ENCODE data around the gene KCTD18. TPM values are rescaled to one million over a fixed set of nuclear protein-coding genes. Genes with fewer than 3 reads are reported as not detected.

Gene KCTD18
- total and polyA plus RNA-seq, 8 donors = 1.2 to 22.9 (median 14.8) TPM

DNA sequence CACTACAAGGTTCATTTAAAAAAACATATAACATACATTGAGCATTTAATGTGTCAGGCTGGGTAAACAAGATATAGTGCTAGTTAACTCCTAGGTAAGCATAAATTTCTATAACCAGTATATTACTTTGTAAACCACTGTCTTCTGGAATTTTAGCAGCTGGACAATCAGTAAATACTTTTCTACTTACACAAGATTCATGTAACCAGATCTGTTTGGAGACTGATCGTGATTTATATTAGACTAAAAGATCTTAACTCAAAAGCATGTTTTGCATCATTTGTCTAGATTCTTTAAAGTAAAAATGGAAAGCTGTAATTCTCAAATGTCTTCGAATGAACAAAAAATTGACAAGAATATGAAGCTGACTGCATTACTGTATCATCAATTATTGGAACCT is 15.2 kb upstream of the KCTD18 start:
- Histone ChIP-seq H3K4me1 (peaks cover 6 to 11% (median 10%) of the 10 kb centered on the region in 4 donors), H3K27me3 (peaks cover 0 to 12% (median 0%) of the 10 kb centered on the region in 3 donors), H3K27ac (no peak overlapping the region), H3K36me3 (no peaks in the 10 kb centered on the region), H3K4me3 (peak overlapping the region in 1 of 4 donors; percentile 98), H3K9me3 (no peaks in the 10 kb centered on the region)
- 41 to 58% (median 56%) methylated on average over 2 of the region's 2 CpGs for WGBS, 5 donors
- intact Hi-C loops (cut with DNase I; ENCODE audit: low total_unique reads) = no loop called here
- no peak for DNase-seq
- TF ChIP-seq EP300 (IDR thresholded peaks at IDR 0.05) (no peak), CTCF (IDR thresholded peaks at IDR 0.05) (no peak), POLR2A (IDR thresholded peaks at IDR 0.05) (no peak), POLR2AphosphoS5 (IDR thresholded peaks at IDR 0.05) (no peak)

DNA sequence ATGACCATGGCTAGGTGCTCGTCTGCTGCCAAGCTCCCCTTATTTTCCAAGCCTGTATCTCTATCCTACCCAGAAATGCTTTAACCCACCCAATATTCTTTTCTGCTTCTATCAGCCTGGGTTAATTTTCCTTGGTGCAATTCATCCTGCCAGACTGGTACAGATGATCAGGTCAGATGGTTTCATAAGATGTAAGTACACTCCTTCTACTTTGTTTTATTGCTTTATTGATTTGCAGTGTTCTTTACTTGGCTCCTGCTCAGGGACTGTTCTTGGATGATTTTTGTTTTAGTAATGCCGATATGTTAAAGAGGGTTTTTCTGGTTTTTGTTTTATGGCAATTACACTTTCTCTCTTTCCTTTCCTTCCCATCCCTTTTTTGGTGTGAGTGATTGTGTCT is 13.7 kb upstream of the KCTD18 start:
- TF ChIP-seq POLR2A (IDR thresholded peaks at IDR 0.05) (no peak), EP300 (IDR thresholded peaks at IDR 0.05) (no peak), POLR2AphosphoS5 (IDR thresholded peaks at IDR 0.05) (no peak), CTCF (IDR thresholded peaks at IDR 0.05) (no peak)
- intact Hi-C loops (cut with DNase I; ENCODE audit: low total_unique reads) = no loop called here
- Histone ChIP-seq H3K36me3 (no peaks in the 10 kb centered on the region), H3K4me1 (peaks cover 6 to 11% (median 10%) of the 10 kb centered on the region in 4 donors), H3K27ac (no peak overlapping the region), H3K9me3 (no peaks in the 10 kb centered on the region), H3K4me3 (no peak overlapping the region), H3K27me3 (peaks cover 0 to 12% (median 0%) of the 10 kb centered on the region in 3 donors)
- WGBS, 5 donors = 84 to 92% (median 87%) methylated on average over 2 of the region's 2 CpGs
- no peak for DNase-seq

GRCh38 chr2:200523158-200523557 is 13.3 kb upstream of the KCTD18 start:
- no peak for TF ChIP-seq POLR2A (IDR thresholded peaks at IDR 0.05)
- TF ChIP-seq EP300 (IDR thresholded peaks at IDR 0.05) = no peak
- no peak for TF ChIP-seq POLR2AphosphoS5 (IDR thresholded peaks at IDR 0.05)
- no peak for TF ChIP-seq CTCF (IDR thresholded peaks at IDR 0.05)
- intact Hi-C loops (cut with DNase I; ENCODE audit: low total_unique reads) = no loop called here
- Histone ChIP-seq H3K9me3 (no peaks in the 10 kb centered on the region), H3K27ac (no peak overlapping the region), H3K36me3 (no peaks in the 10 kb centered on the region), H3K27me3 (peaks cover 0 to 12% (median 0%) of the 10 kb centered on the region in 3 donors), H3K4me1 (peaks cover 6 to 11% (median 10%) of the 10 kb centered on the region in 4 donors), H3K4me3 (no peak overlapping the region)
- 65 to 83% (median 78%) methylated on average over 3 of the region's 3 CpGs for WGBS, 5 donors
- no peak for DNase-seq

DNA sequence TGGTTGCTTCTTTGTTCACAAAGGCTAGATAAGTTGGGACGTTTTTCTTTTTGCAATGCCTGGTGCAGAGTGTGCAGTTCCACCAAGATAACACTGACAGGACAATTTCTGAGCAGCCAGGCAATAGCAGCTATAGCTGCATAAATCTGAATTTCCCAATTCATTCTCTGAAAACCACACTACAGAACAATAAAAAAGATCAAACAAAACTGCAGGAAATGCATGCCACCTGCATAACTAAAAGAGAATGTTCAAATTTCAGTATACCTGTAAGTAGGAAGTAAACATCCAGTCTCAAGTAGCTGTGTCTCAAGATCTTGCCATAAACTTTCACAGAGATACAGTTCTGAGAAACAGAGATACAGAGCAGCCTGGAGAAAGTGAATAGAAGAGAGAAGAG is 5.3 kb upstream of the KCTD18 start:
- H3K27ac ChIP-seq = no peak overlapping the region
- no peaks in the 10 kb centered on the region for H3K36me3 ChIP-seq
- intact Hi-C loops (cut with DNase I; ENCODE audit: low total_unique reads) = no loop called here
- H3K4me3 ChIP-seq = no peak overlapping the region
- WGBS, 5 donors = 12 to 30% (median 17%) methylated on average over 1 of the region's 1 CpG
- H3K27me3 ChIP-seq = peaks cover 0 to 13% (median 0%) of the 10 kb centered on the region in 3 donors
- no peak for DNase-seq
- no peak for TF ChIP-seq CTCF (IDR thresholded peaks at IDR 0.05)
- TF ChIP-seq EP300 (IDR thresholded peaks at IDR 0.05) = no peak
- TF ChIP-seq POLR2AphosphoS5 (IDR thresholded peaks at IDR 0.05) = no peak
- TF ChIP-seq POLR2A (IDR thresholded peaks at IDR 0.05) = no peak
- peaks cover 0 to 8% (median 3%) of the 10 kb centered on the region in 4 donors for H3K4me1 ChIP-seq
- no peaks in the 10 kb centered on the region for H3K9me3 ChIP-seq

All from stomach (tissue), 9 donors.